ENCODE results near the gene SRPK3.
A peak's percentile ranks its signal among the peaks of the same experiment; 100 is the strongest.

The SRPK3 gene

DNA sequence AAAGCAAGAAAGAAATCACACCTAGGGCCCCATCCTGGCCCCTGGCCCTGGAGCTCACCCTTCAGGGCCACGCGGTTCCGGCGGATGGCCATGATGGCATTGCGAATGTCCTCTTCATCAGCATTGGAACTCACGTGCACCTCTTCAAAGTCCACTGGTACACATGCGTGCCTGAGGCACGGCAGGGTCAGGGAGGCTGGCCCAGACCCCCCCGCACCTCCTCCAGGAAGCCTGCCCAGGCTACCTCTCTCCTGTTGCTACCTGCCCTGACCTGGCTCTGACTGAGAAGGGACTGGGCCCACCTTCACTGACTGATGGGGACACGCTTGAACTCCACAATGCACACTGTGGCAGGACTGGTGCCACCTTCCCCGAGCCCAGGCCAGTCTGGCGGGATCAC lies 8.8 kb downstream of the SRPK3 start:
- TF ChIP-seq, protein P1, sequence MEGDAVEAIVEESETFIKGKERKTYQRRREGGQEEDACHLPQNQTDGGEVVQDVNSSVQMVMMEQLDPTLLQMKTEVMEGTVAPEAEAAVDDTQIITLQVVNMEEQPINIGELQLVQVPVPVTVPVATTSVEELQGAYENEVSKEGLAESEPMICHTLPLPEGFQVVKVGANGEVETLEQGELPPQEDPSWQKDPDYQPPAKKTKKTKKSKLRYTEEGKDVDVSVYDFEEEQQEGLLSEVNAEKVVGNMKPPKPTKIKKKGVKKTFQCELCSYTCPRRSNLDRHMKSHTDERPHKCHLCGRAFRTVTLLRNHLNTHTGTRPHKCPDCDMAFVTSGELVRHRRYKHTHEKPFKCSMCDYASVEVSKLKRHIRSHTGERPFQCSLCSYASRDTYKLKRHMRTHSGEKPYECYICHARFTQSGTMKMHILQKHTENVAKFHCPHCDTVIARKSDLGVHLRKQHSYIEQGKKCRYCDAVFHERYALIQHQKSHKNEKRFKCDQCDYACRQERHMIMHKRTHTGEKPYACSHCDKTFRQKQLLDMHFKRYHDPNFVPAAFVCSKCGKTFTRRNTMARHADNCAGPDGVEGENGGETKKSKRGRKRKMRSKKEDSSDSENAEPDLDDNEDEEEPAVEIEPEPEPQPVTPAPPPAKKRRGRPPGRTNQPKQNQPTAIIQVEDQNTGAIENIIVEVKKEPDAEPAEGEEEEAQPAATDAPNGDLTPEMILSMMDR (IDR thresholded peaks at IDR 0.05; ENCODE audit: low read depth, low read length, missing control alignments) = no peak
- no peak for DNase-seq (ENCODE audit: low read depth)
- in situ Hi-C loops (cut with HindIII; ENCODE audit: low sequenced_read_pairs) = no loop called here
- H3K4me3 ChIP-seq (ENCODE audit: low read depth, low read length) = no peak overlapping the region

DNA sequence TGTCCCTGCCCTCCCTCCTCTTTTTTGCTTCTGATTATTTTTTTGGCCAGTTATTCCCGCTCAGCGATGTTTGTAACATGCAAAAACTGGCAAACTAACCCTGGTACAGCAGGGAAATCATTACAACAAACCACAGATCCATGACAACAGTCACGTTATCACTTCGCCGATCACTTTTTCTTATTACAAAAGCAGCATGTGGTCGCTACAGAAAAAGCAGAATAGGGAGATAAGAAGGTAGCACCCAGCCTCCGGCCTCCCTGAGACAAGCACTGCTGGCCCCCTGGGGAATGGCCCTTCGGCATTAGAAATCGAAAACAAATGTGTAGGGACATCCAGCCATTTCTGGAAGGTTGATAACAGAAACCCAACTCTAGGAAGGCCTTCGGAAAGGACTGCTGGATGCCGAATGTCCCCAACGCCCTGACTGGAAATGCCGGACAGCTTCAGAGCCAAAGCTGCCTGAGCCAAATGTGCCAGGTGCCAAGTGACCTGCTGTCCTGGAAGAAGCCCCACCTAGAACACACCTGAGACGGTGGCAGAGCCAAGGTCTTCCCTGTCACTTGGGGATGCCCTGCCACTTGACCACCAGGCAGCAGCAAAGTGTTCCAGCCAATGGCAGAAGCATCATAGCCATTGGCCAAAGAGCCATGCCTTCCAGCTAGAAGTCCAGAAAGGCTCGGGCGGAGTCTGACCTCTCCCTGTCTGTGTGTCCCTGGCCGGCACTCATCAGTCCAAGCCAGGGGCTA lies 10.4 kb downstream of the SRPK3 start:
- in situ Hi-C loops (cut with HindIII; ENCODE audit: low sequenced_read_pairs) = no loop called here
- no peak for DNase-seq (ENCODE audit: low read depth)
- TF ChIP-seq, protein P1 (IDR thresholded peaks at IDR 0.05; ENCODE audit: low read depth, low read length, missing control alignments) = no peak
- H3K4me3 ChIP-seq (ENCODE audit: low read depth, low read length) = no peak overlapping the region

DNA sequence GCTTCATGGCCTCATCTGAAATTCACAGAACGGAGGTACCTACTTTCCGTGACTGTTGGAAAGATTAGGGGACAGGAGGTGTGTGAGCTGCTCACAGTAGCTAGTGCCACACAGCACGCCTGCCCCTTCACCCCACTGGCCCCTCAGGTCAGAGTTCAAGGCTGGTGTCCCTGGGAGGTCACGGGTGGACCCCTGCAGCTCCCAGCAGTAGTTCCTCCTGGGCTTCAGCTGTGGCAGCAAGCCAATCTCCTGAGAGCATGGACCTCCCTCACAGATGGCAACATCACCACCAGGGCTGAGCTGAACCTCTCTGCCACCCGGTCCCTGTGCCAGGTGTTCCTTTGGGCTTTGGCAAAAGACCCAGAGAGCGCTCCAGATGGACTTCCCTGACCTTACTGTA lies 11.5 kb downstream of the SRPK3 start:
- no peak overlapping the region for H3K4me3 ChIP-seq (ENCODE audit: low read depth, low read length)
- TF ChIP-seq, protein P1 (IDR thresholded peaks at IDR 0.05; ENCODE audit: low read depth, low read length, missing control alignments) = no peak
- in situ Hi-C loops (cut with HindIII; ENCODE audit: low sequenced_read_pairs) = no loop called here
- no peak for DNase-seq (ENCODE audit: low read depth)

DNA sequence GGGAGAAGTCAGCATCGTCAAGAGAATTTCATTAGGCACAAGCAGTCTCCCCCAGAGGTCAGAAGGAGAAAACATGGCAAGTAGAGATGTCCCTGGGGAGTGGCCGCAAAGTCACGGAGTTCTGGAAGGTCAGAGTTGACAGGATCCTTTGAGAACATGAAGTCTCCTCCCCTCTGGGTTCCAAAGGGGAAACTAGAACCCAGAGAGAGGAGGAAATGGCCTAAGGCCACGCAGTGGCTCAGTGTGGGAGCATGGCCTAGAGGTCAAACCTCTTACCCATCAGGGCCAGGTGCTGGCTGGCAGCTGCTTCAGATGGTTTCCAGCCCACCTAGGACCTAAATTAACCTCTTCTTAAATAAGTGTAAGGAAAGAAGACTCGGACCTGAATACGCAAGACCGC lies 12.4 kb downstream of the SRPK3 start:
- H3K4me3 ChIP-seq (ENCODE audit: low read depth, low read length) = peak overlapping the region; percentile 70
- no peak for DNase-seq (ENCODE audit: low read depth)
- in situ Hi-C loops (cut with HindIII; ENCODE audit: low sequenced_read_pairs) = no loop called here
- TF ChIP-seq, protein P1 (IDR thresholded peaks at IDR 0.05; ENCODE audit: low read depth, low read length, missing control alignments) = no peak

DNA sequence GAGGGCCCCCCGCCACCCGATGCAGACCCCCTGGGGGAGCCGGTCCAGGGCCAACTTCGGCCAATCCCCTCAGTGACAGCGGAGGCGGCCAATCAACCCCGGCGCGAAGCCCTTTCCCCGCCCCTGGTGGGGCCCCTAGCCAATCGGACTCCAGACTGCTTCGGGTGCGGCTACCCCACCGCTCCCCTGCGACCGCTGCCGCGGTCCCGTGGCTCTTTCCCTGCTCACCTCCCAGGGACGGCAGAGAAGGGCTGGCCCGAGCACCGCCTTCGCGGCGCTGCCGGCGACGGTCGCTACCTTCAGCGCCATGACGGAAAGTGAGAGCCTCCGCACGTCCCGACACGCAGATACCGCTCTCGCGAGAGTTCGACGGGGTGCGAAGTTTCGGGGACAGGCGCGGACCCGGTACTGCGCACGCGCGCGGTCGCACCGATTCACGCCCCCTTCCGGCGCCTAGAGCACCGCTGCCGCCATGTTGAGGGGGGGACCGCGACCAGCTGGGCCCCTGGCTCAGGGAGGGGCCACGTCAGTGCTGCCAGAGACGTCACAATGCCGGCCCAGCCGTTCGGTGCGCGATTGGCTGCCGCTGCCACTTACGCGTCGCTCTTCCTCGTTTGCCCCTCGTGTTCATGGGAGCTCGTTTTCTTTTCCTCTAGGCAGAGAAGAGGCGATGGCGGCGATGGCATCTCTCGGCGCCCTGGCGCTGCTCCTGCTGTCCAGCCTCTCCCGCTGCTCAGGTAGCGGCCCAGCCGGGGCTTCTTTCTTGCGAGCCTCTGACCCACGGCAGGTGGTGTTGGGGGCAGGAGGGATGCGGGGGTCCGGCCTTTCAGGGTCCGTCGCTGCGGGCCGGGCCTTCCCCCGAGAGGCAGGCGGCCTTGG lies 13.4 kb downstream of the SRPK3 start, which contains the start of the genes IDH3G and SSR4:
IDH3G (minus strand) TSS at position 358 of the 879 bp plus-strand sequence; CDS start at position 309, 49 bp downstream.
SSR4 (plus strand) TSS at position 651 of the 879 bp plus-strand sequence; CDS start at position 671, 20 bp downstream.
- in situ Hi-C loops (cut with HindIII; ENCODE audit: low sequenced_read_pairs) = no loop called here
- TF ChIP-seq, protein P1 (IDR thresholded peaks at IDR 0.05; ENCODE audit: low read depth, low read length, missing control alignments) = no peak
- peak; percentile 83 for DNase-seq (ENCODE audit: low read depth)
- H3K4me3 ChIP-seq (ENCODE audit: low read depth, low read length) = peak within 1 kb of the TSS; percentile 70

All from astrocyte of the cerebellum (primary cell).